Anterior cingulate cortex (tissue), 58 donors: ENCODE data around the gene ASB12.
"Not testable (repeated sequence)": the region's sequence is repeated elsewhere in the genome, so short reads cannot be mapped to it uniquely, and the experiment has no call there.

Experiments
- DNase-seq, 58 donors: peaks; one replicate each; lab custom pipeline; 2025; lab: John Stamatoyannopoulos, UW

The ASB12 gene

GRCh38 chrX:64230123-64230970 lies at the start of gene ASB12:
ASB12 (minus strand) TSS chrX:64230607; CDS start chrX:64225650, 4,957 bp downstream.
- no peak for DNase-seq

GRCh38 chrX:64265265-64265664 lies 34.9 kb upstream of the ASB12 start:
- DNase-seq: no peak

GRCh38 chrX:64229154-64229553 lies 1.3 kb downstream of the ASB12 start:
- no peak for DNase-seq

GRCh38 chrX:64218023-64218422 lies 12.4 kb downstream of the ASB12 start:
- no peak for DNase-seq

GRCh38 chrX:64213989-64214388 lies 16.4 kb downstream of the ASB12 start:
- not testable (repeated sequence) for DNase-seq

GRCh38 chrX:64206556-64207162 lies 23.7 kb downstream of the ASB12 start:
- DNase-seq: peak in 5 of 58 donors; percentile 0 to 24 (median 12)

GRCh38 chrX:64205735-64206501 lies 24.5 kb downstream of the ASB12 start:
- peak; percentile 35 to 95 (median 86) for DNase-seq

- DNase-seq: peak in 4 of 58 donors; percentile 14 to 62 (median 52)
These were observed 25.0 kb downstream of the ASB12 start, which contains the start of gene AMER1 for GRCh38 chrX:64205441-64205734. AMER1 (minus strand) TSS chrX:64205708; CDS start chrX:64193286, 12,422 bp downstream.

- peak in 53 of 58 donors; percentile 0 to 71 (median 37) for DNase-seq
These were observed 25.5 kb downstream of the ASB12 start for GRCh38 chrX:64204701-64205440.

GRCh38 chrX:64204252-64204651 lies 26.2 kb downstream of the ASB12 start:
- peak in 25 of 58 donors; percentile 1 to 32 (median 9) for DNase-seq

GRCh38 chrX:64202808-64203325 lies 27.5 kb downstream of the ASB12 start:
- DNase-seq: no peak

- no peak for DNase-seq
These were observed 32.4 kb downstream of the ASB12 start for GRCh38 chrX:64198036-64198435.

- no peak for DNase-seq
These were observed 33.8 kb downstream of the ASB12 start for GRCh38 chrX:64196606-64197005.

- DNase-seq: no peak
These were observed 34.5 kb downstream of the ASB12 start for GRCh38 chrX:64195862-64196261.

- DNase-seq: no peak
These were observed 37.7 kb downstream of the ASB12 start for GRCh38 chrX:64192673-64193072.

- DNase-seq: no peak
These were observed 38.4 kb downstream of the ASB12 start for GRCh38 chrX:64192040-64192439.

GRCh38 chrX:64191281-64192010 lies 39.0 kb downstream of the ASB12 start:
- no peak for DNase-seq

GRCh38 chrX:64190136-64190740 lies 40.2 kb downstream of the ASB12 start:
- DNase-seq: no peak

- no peak for DNase-seq
These were observed 41.5 kb downstream of the ASB12 start for GRCh38 chrX:64188901-64189300.
